Measurements from ENCODE around the gene ZNF366. TPM values are rescaled to one million over a fixed set of nuclear protein-coding genes. Genes with fewer than 3 reads are reported as not detected.

The ZNF366 gene
- total RNA-seq, 2 donors from 2014 or later: 0.45 to 0.47 TPM

DNA sequence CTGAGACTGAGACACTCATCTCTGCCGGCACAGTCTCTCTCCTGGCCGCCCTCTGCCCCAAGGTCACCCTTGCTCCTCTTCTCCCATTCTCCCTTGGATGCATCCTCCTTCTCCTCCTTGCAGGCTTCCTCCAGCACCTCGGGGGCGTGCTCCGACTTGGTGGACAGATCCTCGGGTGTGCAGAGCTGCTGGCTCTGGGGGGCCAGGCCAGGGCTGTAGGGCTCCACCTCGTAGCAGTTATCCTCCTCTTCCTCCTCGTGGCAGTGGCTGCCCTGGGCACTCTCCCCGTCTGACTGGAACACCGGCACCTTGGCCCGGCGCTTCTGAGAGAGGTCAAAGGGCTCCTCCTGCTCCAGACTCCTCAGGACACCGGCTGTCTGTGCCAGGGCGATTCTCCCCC lies 63.3 kb downstream of the ZNF366 start:
- TF ChIP-seq, protein P1, sequence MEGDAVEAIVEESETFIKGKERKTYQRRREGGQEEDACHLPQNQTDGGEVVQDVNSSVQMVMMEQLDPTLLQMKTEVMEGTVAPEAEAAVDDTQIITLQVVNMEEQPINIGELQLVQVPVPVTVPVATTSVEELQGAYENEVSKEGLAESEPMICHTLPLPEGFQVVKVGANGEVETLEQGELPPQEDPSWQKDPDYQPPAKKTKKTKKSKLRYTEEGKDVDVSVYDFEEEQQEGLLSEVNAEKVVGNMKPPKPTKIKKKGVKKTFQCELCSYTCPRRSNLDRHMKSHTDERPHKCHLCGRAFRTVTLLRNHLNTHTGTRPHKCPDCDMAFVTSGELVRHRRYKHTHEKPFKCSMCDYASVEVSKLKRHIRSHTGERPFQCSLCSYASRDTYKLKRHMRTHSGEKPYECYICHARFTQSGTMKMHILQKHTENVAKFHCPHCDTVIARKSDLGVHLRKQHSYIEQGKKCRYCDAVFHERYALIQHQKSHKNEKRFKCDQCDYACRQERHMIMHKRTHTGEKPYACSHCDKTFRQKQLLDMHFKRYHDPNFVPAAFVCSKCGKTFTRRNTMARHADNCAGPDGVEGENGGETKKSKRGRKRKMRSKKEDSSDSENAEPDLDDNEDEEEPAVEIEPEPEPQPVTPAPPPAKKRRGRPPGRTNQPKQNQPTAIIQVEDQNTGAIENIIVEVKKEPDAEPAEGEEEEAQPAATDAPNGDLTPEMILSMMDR (IDR thresholded peaks at IDR 0.05): no peak
- no peak overlapping the region for H3K4me3 ChIP-seq
- intact Hi-C loops (cut with DNase I): no loop called here
- DNase-seq: no peak
- no peaks in the 10 kb centered on the region for H3K9me3 ChIP-seq
- H3K36me3 ChIP-seq: no peaks in the 10 kb centered on the region
- H3K9ac ChIP-seq (ENCODE audit: low read depth in 2 of 2, low read length in 2 of 2): no peak overlapping the region
- no peak overlapping the region for H3K27ac ChIP-seq
- H3K27me3 ChIP-seq: no peaks in the 10 kb centered on the region
- H3K4me1 ChIP-seq: no peaks in the 10 kb centered on the region

DNA sequence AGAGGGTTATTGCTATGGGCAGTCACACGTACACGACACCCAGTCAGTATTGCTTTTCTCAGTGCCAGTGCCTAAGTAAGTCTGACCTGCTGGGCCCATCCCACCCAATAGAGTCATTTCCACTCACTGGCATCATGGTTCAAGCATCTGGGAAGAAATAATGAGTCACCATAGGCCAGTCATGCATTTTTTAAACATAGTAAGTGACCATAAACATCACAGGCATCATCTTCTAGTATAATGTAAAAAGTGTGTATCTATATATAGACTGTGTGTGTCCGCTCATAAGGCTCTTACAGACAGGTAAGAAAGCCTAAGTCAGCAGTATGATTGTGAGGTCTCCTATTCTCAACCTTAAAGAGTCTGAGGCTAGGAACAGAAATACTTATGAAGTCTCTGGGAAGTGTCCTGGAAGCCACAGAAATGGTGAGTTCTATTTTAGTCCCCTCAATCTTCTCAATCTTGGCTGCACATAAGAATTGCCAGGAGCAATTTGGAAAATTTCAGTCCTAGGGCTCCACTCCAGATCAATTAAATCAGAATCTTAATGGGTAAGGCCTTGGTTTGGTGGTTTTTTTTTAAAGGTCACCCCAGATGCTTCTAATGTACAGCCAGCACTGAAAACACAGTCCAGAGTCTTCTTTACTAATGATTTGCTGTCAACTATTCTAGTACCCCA lies 65.2 kb downstream of the ZNF366 start:
- Histone ChIP-seq H3K27me3 (no peaks in the 10 kb centered on the region), H3K4me1 (no peaks in the 10 kb centered on the region), H3K4me3 (no peak overlapping the region), H3K27ac (no peak overlapping the region), H3K9ac (ENCODE audit: low read depth in 2 of 2, low read length in 2 of 2) (no peak overlapping the region), H3K9me3 (no peaks in the 10 kb centered on the region), H3K36me3 (no peaks in the 10 kb centered on the region)
- intact Hi-C loops (cut with DNase I): no loop called here
- TF ChIP-seq, protein P1 (IDR thresholded peaks at IDR 0.05): no peak
- no peak for DNase-seq

DNA sequence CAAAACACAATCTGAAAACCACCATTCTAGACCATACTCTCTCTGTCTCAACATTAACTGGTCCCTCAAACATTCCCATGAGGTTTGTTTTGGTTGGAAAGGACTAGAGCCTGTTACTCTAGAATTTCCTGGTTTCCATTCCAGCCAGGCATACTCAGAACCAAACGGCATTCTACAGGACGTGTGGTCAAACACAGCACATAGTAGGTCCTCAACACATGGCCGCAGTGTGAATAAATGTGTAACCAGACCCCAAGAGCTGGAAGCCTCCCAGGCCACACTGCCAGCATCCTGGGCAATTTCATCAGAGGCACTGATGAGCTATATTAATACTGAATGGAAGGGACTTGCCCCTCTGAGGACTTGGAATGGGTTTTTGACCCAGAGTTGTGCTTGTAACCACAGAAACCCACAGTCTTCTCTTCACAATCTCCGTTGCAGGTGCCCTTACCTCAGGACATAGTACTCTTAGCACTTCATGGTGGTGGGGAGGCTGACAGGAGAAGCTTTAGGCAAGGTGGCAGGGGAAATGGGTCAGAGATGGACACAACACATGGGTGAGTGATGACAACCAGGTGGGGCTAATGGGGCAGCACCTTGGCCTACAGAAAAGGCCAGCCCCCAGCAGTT lies 66.0 kb downstream of the ZNF366 start:
- no peak for DNase-seq
- intact Hi-C loops (cut with DNase I): no loop called here
- no peaks in the 10 kb centered on the region for H3K4me1 ChIP-seq
- H3K27me3 ChIP-seq: no peaks in the 10 kb centered on the region
- H3K27ac ChIP-seq: no peak overlapping the region
- no peaks in the 10 kb centered on the region for H3K9me3 ChIP-seq
- H3K36me3 ChIP-seq: no peaks in the 10 kb centered on the region
- no peak overlapping the region for H3K9ac ChIP-seq (ENCODE audit: low read depth in 2 of 2, low read length in 2 of 2)
- H3K4me3 ChIP-seq: no peak overlapping the region
- TF ChIP-seq, protein P1 (IDR thresholded peaks at IDR 0.05): no peak

DNA sequence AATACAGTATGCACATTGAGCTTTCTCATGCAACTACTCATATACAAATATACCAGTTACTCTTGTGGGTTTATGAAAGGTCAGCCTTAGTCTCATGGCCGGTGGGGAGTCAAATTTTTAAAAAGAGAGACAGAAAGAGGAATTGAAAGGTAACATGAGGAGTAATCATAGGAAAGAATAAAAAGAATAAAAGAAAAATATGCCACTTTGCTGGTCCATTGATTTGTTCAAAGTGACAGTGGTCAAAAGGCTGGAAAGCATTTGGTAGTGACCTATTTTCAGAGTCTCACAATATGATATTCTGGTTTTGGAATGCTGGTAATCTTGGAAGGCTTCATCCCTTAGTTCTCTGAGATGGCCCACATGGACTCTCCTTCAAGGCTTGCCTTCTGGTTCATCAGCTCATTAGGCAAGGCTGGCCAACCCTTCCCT lies 67.0 kb downstream of the ZNF366 start:
- no peak overlapping the region for H3K27ac ChIP-seq
- no peaks in the 10 kb centered on the region for H3K27me3 ChIP-seq
- no peak overlapping the region for H3K4me3 ChIP-seq
- H3K9ac ChIP-seq (ENCODE audit: low read depth in 2 of 2, low read length in 2 of 2): no peak overlapping the region
- intact Hi-C loops (cut with DNase I): no loop called here
- no peaks in the 10 kb centered on the region for H3K4me1 ChIP-seq
- DNase-seq: no peak
- H3K9me3 ChIP-seq: no peaks in the 10 kb centered on the region
- TF ChIP-seq, protein P1 (IDR thresholded peaks at IDR 0.05): no peak
- no peaks in the 10 kb centered on the region for H3K36me3 ChIP-seq

DNA sequence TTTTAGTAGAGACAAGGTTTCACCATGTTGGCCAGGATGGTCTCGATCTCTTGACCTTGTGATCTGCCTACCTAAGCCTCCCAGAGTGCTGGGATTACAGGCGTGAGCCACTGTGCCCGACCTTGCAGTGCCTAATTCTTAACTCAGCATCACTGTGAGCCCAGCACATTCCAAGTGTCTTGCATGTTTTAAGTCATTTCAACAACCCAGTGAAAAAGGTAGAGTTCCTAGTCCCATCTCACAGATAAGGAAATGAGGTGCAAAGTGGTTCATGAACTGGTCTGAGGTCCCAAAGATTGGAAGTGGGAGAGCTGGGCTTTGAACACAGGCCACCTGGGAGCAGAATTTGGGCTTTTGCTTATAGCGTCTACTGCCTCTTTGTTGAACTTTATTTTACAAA lies 68.0 kb downstream of the ZNF366 start:
- TF ChIP-seq, protein P1 (IDR thresholded peaks at IDR 0.05): no peak
- Histone ChIP-seq H3K27ac (no peak overlapping the region), H3K4me3 (no peak overlapping the region), H3K4me1 (no peaks in the 10 kb centered on the region), H3K27me3 (no peaks in the 10 kb centered on the region), H3K9me3 (no peaks in the 10 kb centered on the region), H3K36me3 (no peaks in the 10 kb centered on the region), H3K9ac (ENCODE audit: low read depth in 2 of 2, low read length in 2 of 2) (no peak overlapping the region)
- no peak for DNase-seq
- intact Hi-C loops (cut with DNase I): no loop called here
